Peyer's patch (tissue), 4 donors: ENCODE measurements around the gene FBXO42.

Source experiments
- CTCF ChIP-seq, 6 experiments: fragments of 450-650 bp in 4 of 6; fragments of 200-600 bp in 2 of 6; sonication (generic) in 1 of 6; IDR thresholded peaks; one replicate each; pipeline ENCODE4 v1.5.1; 2017 to 2019; ENCODE audit warnings: antibody characterized with exemption in 6 of 6, mild to moderate bottlenecking in 3 of 6, moderate library complexity in 1 of 6
- POLR2A ChIP-seq, 2 donors: fragments of 450-650 bp; IDR thresholded peaks; one replicate each; pipeline ENCODE4 v1.5.1; 2017; ENCODE audit warnings: antibody characterized with exemption in 2 of 2, mild to moderate bottlenecking in 2 of 2, moderate library complexity in 2 of 2

GRCh38 chr1:16224472-16224871 lies 127.8 kb downstream of the FBXO42 start:
- TF ChIP-seq POLR2A (IDR thresholded peaks at IDR 0.05): no peak
- no peak for TF ChIP-seq CTCF (IDR thresholded peaks at IDR 0.05)
